ENCODE data around the gene FLT3LG. TPM values are rescaled to one million over a fixed set of nuclear protein-coding genes. Genes with fewer than 3 reads are reported as not detected.

The FLT3LG gene
- total and polyA plus RNA-seq, 9 of the 15 experiments (the other 6 are each of a cell fraction or from before 2014, with no cell fraction given) = 0.31 to 6.4 (median 1.1) TPM

DNA sequence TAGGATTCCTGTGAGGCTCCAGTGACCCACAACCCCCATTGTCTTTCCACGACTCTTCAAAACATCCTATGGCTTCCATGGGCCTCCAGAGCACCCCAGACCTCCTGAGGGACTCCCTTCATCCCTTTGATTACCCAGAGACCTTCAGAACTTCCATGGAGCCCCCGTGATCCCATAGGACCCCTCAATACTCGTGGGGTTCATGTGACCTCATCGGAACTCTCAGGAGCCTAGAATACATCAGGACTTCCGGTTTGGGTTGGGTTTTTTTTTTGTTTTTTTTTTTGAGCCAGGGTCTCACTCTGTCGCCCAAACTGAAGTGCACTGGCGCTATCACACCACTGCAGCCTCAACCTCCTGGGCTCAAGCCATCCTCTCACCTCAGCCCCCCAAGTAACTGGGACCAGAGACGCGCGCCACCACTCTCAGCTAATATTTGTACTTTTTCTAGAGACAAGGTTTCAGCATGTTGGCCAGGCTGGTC is 20.2 kb upstream of the FLT3LG start (continued):
- TF ChIP-seq ZNF174 (CRISPR knock-in tag; IDR thresholded peaks at IDR 0.05) = no peak
- TF ChIP-seq RAD21 (CRISPR knock-in tag; conservative IDR thresholded peaks at IDR 0.05 in 1 of 2, IDR thresholded peaks at IDR 0.05 in 1 of 2) = no peak
- no peak for TF ChIP-seq ZNF586 (CRISPR knock-in tag; conservative IDR thresholded peaks at IDR 0.05)
- no peak for TF ChIP-seq FUS (optimal IDR thresholded peaks at IDR 0.05; ENCODE audit: low read depth, low read length)
- TF ChIP-seq SMARCA4 (IDR thresholded peaks at IDR 0.05) = no peak
- TF ChIP-seq CSDE1 (IDR thresholded peaks at IDR 0.05) = no peak
- TF ChIP-seq, protein P1, sequence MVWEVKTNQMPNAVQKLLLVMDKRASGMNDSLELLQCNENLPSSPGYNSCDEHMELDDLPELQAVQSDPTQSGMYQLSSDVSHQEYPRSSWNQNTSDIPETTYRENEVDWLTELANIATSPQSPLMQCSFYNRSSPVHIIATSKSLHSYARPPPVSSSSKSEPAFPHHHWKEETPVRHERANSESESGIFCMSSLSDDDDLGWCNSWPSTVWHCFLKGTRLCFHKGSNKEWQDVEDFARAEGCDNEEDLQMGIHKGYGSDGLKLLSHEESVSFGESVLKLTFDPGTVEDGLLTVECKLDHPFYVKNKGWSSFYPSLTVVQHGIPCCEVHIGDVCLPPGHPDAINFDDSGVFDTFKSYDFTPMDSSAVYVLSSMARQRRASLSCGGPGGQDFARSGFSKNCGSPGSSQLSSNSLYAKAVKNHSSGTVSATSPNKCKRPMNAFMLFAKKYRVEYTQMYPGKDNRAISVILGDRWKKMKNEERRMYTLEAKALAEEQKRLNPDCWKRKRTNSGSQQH (CRISPR knock-in tag; IDR thresholded peaks at IDR 0.05) = peak; percentile 76; the same call in 1 of the 2 replicates
- TF ChIP-seq CAMTA2 (CRISPR knock-in tag; conservative IDR thresholded peaks at IDR 0.05) = no peak
- TF ChIP-seq KDM5B (IDR thresholded peaks at IDR 0.05; ENCODE audit: insufficient replicate concordance, low read depth, low read length) = no peak
- TF ChIP-seq, protein P2, sequence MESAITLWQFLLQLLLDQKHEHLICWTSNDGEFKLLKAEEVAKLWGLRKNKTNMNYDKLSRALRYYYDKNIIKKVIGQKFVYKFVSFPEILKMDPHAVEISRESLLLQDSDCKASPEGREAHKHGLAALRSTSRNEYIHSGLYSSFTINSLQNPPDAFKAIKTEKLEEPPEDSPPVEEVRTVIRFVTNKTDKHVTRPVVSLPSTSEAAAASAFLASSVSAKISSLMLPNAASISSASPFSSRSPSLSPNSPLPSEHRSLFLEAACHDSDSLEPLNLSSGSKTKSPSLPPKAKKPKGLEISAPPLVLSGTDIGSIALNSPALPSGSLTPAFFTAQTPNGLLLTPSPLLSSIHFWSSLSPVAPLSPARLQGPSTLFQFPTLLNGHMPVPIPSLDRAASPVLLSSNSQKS (CRISPR knock-in tag; IDR thresholded peaks at IDR 0.05) = no peak
- no peak for TF ChIP-seq ZNF212 (CRISPR knock-in tag; IDR thresholded peaks at IDR 0.05)
- TF ChIP-seq KHSRP (IDR thresholded peaks at IDR 0.05) = no peak
- TF ChIP-seq FOS (IDR thresholded peaks at IDR 0.05; ENCODE audit: extremely low read depth, insufficient read length) = no peak
- no peak for TF ChIP-seq HDAC3 (IDR thresholded peaks at IDR 0.05; ENCODE audit: borderline replicate concordance, partially characterized antibody)
- TF ChIP-seq, protein P3, sequence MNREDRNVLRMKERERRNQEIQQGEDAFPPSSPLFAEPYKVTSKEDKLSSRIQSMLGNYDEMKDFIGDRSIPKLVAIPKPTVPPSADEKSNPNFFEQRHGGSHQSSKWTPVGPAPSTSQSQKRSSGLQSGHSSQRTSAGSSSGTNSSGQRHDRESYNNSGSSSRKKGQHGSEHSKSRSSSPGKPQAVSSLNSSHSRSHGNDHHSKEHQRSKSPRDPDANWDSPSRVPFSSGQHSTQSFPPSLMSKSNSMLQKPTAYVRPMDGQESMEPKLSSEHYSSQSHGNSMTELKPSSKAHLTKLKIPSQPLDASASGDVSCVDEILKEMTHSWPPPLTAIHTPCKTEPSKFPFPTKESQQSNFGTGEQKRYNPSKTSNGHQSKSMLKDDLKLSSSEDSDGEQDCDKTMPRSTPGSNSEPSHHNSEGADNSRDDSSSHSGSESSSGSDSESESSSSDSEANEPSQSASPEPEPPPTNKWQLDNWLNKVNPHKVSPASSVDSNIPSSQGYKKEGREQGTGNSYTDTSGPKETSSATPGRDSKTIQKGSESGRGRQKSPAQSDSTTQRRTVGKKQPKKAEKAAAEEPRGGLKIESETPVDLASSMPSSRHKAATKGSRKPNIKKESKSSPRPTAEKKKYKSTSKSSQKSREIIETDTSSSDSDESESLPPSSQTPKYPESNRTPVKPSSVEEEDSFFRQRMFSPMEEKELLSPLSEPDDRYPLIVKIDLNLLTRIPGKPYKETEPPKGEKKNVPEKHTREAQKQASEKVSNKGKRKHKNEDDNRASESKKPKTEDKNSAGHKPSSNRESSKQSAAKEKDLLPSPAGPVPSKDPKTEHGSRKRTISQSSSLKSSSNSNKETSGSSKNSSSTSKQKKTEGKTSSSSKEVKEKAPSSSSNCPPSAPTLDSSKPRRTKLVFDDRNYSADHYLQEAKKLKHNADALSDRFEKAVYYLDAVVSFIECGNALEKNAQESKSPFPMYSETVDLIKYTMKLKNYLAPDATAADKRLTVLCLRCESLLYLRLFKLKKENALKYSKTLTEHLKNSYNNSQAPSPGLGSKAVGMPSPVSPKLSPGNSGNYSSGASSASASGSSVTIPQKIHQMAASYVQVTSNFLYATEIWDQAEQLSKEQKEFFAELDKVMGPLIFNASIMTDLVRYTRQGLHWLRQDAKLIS (CRISPR knock-in tag; IDR thresholded peaks at IDR 0.05) = no peak; the same call in 1 of the 2 replicates
- 0 out of 2 replicates have a peak, but pooled peaks have one; percentile 4 for TF ChIP-seq ZKSCAN1 (IDR thresholded peaks at IDR 0.05; ENCODE audit: low read depth, low read length)
- TF ChIP-seq FIP1L1 (IDR thresholded peaks at IDR 0.05; ENCODE audit: low read depth, low read length, poor library complexity, severe bottlenecking) = no peak
- no peak for TF ChIP-seq ZNF830 (CRISPR knock-in tag; IDR thresholded peaks at IDR 0.05)
- TF ChIP-seq ARID2 (IDR thresholded peaks at IDR 0.05) = no peak
- TF ChIP-seq SMARCC2 (IDR thresholded peaks at IDR 0.05; ENCODE audit: low read depth) = 0 out of 2 replicates have a peak, but pooled peaks have one; percentile 14
- no peak for TF ChIP-seq MEF2D (tag; conservative IDR thresholded peaks at IDR 0.05; ENCODE audit: low read depth)
- TF ChIP-seq NFATC3 (IDR thresholded peaks at IDR 0.05) = no peak
